HFF-Myc (cell line): ENCODE data around the gene ATP13A5.

ENCODE experiments used
- DNase-seq: peaks from one replicate; pipeline ENCODE4 v3.0.0-alpha.2; 2011; ENCODE audit warnings: low read depth; ENCODE audit errors: extremely low read depth
- H3K4me3 ChIP-seq: replicated peaks from 2 replicates; pipeline ENCODE4 v1.5.1; 2011; ENCODE audit warnings: low read depth, mild to moderate bottlenecking, control low read depth, low read length
- TF ChIP-seq, protein P1 (sequence below): IDR thresholded peaks from 2 replicates; pipeline ENCODE4 v1.5.1; 2012; ENCODE audit warnings: mild to moderate bottlenecking, low read depth, low read length, control low read depth; ENCODE audit errors: missing control alignments

Gene ATP13A5

DNA sequence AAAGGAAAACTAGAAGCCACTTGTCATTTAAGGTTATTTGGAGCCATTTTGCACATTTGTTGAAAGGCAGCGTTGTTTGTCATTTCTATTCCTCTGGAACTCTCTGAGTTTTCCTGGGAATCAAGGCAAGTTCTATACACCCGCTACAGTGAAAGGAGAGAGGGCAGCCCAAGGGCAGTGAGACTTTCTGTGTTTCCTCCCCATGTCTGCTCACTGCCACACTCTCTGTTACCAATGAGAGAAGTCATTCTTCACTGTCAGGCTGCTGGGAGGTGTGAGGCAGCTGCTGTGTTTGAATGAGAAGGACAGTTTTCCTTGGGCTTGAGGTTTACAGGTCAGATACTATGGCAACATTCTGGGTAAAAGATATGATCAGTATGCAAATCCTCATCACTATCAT, 36.0 kb downstream of the ATP13A5 start:
- TF ChIP-seq, protein P1, sequence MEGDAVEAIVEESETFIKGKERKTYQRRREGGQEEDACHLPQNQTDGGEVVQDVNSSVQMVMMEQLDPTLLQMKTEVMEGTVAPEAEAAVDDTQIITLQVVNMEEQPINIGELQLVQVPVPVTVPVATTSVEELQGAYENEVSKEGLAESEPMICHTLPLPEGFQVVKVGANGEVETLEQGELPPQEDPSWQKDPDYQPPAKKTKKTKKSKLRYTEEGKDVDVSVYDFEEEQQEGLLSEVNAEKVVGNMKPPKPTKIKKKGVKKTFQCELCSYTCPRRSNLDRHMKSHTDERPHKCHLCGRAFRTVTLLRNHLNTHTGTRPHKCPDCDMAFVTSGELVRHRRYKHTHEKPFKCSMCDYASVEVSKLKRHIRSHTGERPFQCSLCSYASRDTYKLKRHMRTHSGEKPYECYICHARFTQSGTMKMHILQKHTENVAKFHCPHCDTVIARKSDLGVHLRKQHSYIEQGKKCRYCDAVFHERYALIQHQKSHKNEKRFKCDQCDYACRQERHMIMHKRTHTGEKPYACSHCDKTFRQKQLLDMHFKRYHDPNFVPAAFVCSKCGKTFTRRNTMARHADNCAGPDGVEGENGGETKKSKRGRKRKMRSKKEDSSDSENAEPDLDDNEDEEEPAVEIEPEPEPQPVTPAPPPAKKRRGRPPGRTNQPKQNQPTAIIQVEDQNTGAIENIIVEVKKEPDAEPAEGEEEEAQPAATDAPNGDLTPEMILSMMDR, result no peak
- H3K4me3 ChIP-seq, result no peak overlapping the region
- DNase-seq, result no peak

- H3K4me3 ChIP-seq, result no peak overlapping the region
- TF ChIP-seq, protein P1, result no peak
- DNase-seq, result no peak
Observed at GRCh38 chr3:193335031-193335430, 43.5 kb downstream of the ATP13A5 start.

- H3K4me3 ChIP-seq, result no peak overlapping the region
- TF ChIP-seq, protein P1, result no peak
- DNase-seq, result no peak
Observed at GRCh38 chr3:193333229-193333628, 45.3 kb downstream of the ATP13A5 start.

DNA sequence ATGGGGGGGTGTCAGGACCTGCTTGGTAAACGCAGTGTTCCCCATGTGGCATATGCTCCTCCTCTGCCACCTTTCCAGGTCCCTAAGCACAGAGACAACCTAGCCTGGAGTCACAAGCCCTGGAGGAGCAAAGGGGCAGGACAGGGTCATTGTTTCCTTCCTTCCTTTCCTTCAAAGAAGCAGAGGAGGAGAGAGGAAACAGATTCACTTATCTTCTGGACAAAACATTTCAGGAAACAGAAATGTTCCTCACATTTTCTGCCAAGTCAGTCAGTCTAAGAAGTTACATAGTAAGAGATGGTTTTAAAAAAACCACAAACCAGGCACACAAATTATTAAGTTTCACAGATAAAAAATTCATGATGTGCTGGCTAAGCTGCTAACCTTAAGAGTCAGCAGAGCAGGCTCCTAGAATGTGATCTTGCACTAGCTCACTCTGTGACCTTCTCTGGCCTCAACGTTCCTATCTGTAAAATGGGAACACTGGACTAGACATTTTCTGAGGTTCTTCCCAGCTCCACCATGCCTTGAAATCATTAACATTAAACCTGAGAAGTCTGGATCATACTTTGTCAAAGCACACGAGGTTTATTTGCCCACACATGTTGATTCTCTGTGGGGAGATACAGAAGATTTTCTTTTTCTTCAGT, 47.9 kb downstream of the ATP13A5 start:
- no peak overlapping the region for H3K4me3 ChIP-seq
- DNase-seq, result no peak
- TF ChIP-seq, protein P1, result no peak

DNA sequence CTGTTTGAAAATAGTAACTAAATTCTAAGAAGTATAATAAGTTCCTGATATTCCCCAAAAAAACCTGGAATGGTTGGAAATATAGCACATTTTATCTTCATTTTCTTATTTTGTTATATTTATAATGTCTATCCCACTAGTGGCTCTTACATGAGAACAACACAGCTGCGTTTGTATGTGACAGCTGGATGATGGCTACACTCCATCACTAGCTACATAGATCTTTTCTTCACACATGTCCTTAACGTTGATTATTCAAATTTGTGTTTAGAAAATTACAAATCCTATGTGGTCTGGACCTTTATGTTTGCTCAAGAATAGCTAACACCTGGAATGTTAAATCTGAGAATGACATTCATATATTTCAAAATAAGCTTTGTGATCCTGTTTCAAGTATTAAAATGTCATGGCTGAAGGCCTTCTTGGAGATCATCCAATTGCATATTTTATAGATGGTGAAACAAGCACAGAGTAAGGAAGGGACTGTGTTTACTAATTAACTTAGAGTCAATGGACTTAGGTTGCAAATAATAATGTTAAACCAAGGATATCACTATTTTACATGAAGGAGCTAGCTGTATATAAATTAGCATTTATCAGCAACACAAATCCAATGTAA, 60.8 kb downstream of the ATP13A5 start:
- no peak overlapping the region for H3K4me3 ChIP-seq
- DNase-seq, result no peak
- TF ChIP-seq, protein P1, result no peak

DNA sequence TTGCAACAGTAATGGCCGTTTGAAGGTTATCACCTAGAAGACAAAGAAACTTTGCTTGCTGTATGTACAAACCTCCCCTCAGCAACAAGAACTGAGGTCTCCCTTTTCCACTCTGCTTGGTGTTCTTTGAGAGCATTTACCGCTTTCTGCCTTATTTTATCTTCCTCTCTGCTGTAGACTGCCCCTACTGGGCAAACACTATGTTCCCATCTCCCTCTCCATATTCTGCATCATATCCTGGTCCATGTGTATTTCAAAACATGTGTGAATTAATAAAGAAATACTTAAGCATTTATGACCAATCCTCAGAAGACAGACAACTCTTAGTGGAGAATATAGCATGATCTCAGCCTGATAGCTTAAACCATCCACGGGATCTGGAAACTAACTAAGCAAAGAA, 64.4 kb downstream of the ATP13A5 start:
- DNase-seq, result no peak
- H3K4me3 ChIP-seq, result no peak overlapping the region
- TF ChIP-seq, protein P1, result no peak
